HepG2 (cell line): ENCODE results near the gene CPEB4. TPM values are rescaled to one million over a fixed set of nuclear protein-coding genes. Genes with fewer than 3 reads are reported as not detected.

ENCODE experiments used
- FOXK1 ChIP-seq: sonication (generic); formaldehyde crosslinking; IDR thresholded peaks from 2 replicates; pipeline ENCODE4 v1.4.0; 2020; ENCODE audit warnings: low read depth, missing genetic modification reagents, borderline replicate concordance
- FOXO1 ChIP-seq: sonication (generic); formaldehyde crosslinking; IDR thresholded peaks from 2 replicates; pipeline ENCODE4 v1.4.0; 2020; ENCODE audit warnings: missing genetic modification reagents
- HNF4G ChIP-seq, 2 experiments: sonication (generic) in 1 of 2; formaldehyde crosslinking in 1 of 2; IDR thresholded peaks; 2 replicates each; pipeline versions ENCODE4 v1.4.0 to v1.6.1; 2011 to 2020; ENCODE audit warnings: borderline replicate concordance in 2 of 2, low read depth in 2 of 2, mild to moderate bottlenecking in 2 of 2, low read length in 1 of 2, missing genetic modification reagents in 1 of 2, moderate library complexity in 1 of 2
- MAFK ChIP-seq, 2 experiments: IDR thresholded peaks in 1 of 2; conservative IDR thresholded peaks in 1 of 2; 2 replicates each; pipeline ENCODE4 v1.6.1; 2011; ENCODE audit warnings: improper control_type of control experiment in 2 of 2, low read length in 2 of 2
- MXI1 ChIP-seq: IDR thresholded peaks from 3 replicates; pipeline ENCODE4 v1.6.1; 2012; ENCODE audit warnings: low read depth, low read length, inconsistent platforms, borderline replicate concordance
- PPARG ChIP-seq: conservative IDR thresholded peaks from 2 replicates; pipeline ENCODE4 v1.6.1; 2016; ENCODE audit warnings: missing biosample characterization, missing genetic modification reagents
- RARA ChIP-seq: IDR thresholded peaks from 2 replicates; pipeline ENCODE4 v1.6.1; 2016; ENCODE audit warnings: missing genetic modification reagents, missing compliant biosample characterization
- TAF1 ChIP-seq: sonication (generic); formaldehyde crosslinking; IDR thresholded peaks from 2 replicates; pipeline ENCODE4 v1.4.0; 2020; ENCODE audit warnings: missing genetic modification reagents
- ZBTB38 ChIP-seq: sonication (generic); formaldehyde crosslinking; IDR thresholded peaks from 2 replicates; pipeline ENCODE4 v1.5.1; 2020; ENCODE audit warnings: mild to moderate bottlenecking, missing genetic modification reagents
- ZNF263 ChIP-seq: sonication (generic); formaldehyde crosslinking; IDR thresholded peaks from 2 replicates; pipeline ENCODE4 v1.4.0; 2020; ENCODE audit warnings: missing genetic modification reagents
- polyA plus RNA-seq, 8 experiments: library from polyadenylated mRNA; depleted of rRNA in 3 of 8; stranded (reverse) in 7 of 8; unstranded in 1 of 8; fragments of >200 nt; fragmentation: Illumina TruSeq in 4 of 8; extraction: Trizol in 4 of 8; gene quantifications; 2 replicates each; pipeline versions ENCODE4 v1.2.1 to v1.2.3, GENCODE V29; 2011 to 2016; ENCODE audit warnings: low read depth in 4 of 8, missing spikeins in 1 of 8, mixed read lengths in 1 of 8; ENCODE audit not compliant: insufficient read depth in 1 of 8
- total RNA-seq, 5 experiments: library from RNA; depleted of rRNA; stranded (reverse); fragments of >200 nt; fragmentation: Illumina TruSeq; extraction: Trizol; gene quantifications; 2 replicates each; pipeline ENCODE4 v1.2.3, GENCODE V29; 2016; ENCODE audit warnings: low read depth in 1 of 5
- TF ChIP-seq, protein P1 (sequence below): sonication (generic); formaldehyde crosslinking; IDR thresholded peaks from 2 replicates; pipeline ENCODE4 v1.5.1; 2020; ENCODE audit warnings: missing genetic modification reagents, mild to moderate bottlenecking, borderline replicate concordance
- TF ChIP-seq, protein P2 (sequence below): sonication (generic); formaldehyde crosslinking; IDR thresholded peaks from 2 replicates; pipeline ENCODE4 v1.4.0; 2020; ENCODE audit warnings: missing genetic modification reagents
- TF ChIP-seq, protein P3 (sequence below): conservative IDR thresholded peaks from 2 replicates; pipeline ENCODE4 v1.6.1; 2018; ENCODE audit warnings: missing genetic modification reagents
- TF ChIP-seq, protein P4 (sequence below): sonication (generic); formaldehyde crosslinking; IDR thresholded peaks from 2 replicates; pipeline ENCODE4 v1.5.0; 2020; ENCODE audit warnings: mild to moderate bottlenecking, missing genetic modification reagents, borderline replicate concordance
- TF ChIP-seq, protein P5 (sequence below): sonication (generic); formaldehyde crosslinking; IDR thresholded peaks from 2 replicates; pipeline ENCODE4 v1.5.0; 2020; ENCODE audit warnings: mild to moderate bottlenecking, missing genetic modification reagents, borderline replicate concordance

CPEB4 gene
- total and polyA plus RNA-seq, 2 of the 13 experiments (the other 11 are each of a cell fraction or from before 2014, with no cell fraction given) = 7.7 to 26.7 TPM

DNA sequence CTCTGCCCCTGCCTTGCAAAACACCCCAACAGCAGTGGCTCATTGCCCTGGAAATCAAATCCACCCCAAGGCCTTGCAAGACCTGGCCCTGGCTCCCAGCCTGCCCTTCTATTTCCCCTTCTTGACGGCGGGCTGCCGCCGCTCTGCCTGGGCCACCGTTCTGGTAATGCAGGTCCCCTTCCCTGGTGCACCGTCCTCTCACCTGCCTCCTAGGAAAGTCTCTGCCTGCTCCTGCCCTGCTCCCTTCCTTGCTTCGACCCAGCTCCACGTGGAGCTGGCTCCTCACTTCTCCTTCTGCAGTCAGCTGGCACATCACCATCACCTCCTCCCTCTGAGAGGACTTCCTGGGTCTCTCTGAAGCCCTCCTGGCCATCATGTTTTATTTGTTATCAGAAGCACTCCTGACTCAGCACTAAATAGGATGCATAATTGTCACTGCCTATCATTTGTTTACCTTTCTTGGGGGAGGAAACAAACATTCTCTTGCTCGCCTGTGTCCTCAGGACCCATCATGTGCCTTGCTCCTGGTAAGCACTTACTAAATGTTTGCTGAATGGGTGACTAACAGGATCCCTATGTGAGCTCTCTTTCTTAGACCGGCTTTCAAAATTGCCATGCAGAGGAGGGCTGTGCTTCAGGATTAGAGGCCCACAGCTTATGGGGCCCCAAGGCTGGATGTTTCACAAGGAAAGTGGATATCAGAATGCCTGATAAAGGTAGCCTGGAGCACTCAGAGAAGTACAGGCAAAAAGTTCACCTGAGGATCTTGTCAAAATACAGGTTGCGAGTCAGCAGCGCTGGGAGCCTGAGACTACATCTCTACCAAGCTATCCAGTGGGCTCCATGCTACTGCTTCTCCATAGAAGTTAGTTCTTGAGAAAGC is 81.3 kb downstream of the CPEB4 start (continued):
- TF ChIP-seq, protein P1, sequence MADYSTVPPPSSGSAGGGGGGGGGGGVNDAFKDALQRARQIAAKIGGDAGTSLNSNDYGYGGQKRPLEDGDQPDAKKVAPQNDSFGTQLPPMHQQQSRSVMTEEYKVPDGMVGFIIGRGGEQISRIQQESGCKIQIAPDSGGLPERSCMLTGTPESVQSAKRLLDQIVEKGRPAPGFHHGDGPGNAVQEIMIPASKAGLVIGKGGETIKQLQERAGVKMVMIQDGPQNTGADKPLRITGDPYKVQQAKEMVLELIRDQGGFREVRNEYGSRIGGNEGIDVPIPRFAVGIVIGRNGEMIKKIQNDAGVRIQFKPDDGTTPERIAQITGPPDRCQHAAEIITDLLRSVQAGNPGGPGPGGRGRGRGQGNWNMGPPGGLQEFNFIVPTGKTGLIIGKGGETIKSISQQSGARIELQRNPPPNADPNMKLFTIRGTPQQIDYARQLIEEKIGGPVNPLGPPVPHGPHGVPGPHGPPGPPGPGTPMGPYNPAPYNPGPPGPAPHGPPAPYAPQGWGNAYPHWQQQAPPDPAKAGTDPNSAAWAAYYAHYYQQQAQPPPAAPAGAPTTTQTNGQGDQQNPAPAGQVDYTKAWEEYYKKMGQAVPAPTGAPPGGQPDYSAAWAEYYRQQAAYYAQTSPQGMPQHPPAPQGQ (CRISPR knock-in tag) = no peak
- TF ChIP-seq FOXO1 (CRISPR knock-in tag) (peak; percentile 72; the same call in 1 of the 2 replicates), ZNF263 (peak; percentile 56; the same call in 1 of the 2 replicates), FOXK1 (peak; percentile 83; the same call in 1 of the 2 replicates), TAF1 (CRISPR knock-in tag) (0 out of 2 replicates have a peak, but pooled peaks have one; percentile 30), MXI1 (peak; percentile 39; the same call in 1 of the 3 replicates), RARA (CRISPR knock-in tag) (peak; percentile 87), PPARG (CRISPR knock-in tag) (peak; percentile 77), ZBTB38 (peak; percentile 92), HNF4G (IDR thresholded peaks at IDR 0.05; ENCODE audit: borderline replicate concordance, low read depth, low read length) (no peak), HNF4G (CRISPR knock-in tag; IDR thresholded peaks at IDR 0.05; ENCODE audit: borderline replicate concordance, low read depth) (peak; percentile 71), MAFK (conservative IDR thresholded peaks at IDR 0.05 in 1 of 2, IDR thresholded peaks at IDR 0.05 in 1 of 2; ENCODE audit: low read length in 2 of 2) (peak; percentile 100)
- TF ChIP-seq, protein P2, sequence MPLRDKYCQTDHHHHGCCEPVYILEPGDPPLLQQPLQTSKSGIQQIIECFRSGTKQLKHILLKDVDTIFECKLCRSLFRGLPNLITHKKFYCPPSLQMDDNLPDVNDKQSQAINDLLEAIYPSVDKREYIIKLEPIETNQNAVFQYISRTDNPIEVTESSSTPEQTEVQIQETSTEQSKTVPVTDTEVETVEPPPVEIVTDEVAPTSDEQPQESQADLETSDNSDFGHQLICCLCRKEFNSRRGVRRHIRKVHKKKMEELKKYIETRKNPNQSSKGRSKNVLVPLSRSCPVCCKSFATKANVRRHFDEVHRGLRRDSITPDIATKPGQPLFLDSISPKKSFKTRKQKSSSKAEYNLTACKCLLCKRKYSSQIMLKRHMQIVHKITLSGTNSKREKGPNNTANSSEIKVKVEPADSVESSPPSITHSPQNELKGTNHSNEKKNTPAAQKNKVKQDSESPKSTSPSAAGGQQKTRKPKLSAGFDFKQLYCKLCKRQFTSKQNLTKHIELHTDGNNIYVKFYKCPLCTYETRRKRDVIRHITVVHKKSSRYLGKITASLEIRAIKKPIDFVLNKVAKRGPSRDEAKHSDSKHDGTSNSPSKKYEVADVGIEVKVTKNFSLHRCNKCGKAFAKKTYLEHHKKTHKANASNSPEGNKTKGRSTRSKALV (CRISPR knock-in tag) = 0 out of 2 replicates have a peak, but pooled peaks have one; percentile 16
- TF ChIP-seq, protein P3, sequence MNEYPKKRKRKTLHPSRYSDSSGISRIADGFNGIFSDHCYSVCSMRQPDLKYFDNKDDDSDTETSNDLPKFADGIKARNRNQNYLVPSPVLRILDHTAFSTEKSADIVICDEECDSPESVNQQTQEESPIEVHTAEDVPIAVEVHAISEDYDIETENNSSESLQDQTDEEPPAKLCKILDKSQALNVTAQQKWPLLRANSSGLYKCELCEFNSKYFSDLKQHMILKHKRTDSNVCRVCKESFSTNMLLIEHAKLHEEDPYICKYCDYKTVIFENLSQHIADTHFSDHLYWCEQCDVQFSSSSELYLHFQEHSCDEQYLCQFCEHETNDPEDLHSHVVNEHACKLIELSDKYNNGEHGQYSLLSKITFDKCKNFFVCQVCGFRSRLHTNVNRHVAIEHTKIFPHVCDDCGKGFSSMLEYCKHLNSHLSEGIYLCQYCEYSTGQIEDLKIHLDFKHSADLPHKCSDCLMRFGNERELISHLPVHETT (CRISPR knock-in tag) = 0 out of 2 replicates have a peak, but pooled peaks have one; percentile 56
- TF ChIP-seq, protein P4, sequence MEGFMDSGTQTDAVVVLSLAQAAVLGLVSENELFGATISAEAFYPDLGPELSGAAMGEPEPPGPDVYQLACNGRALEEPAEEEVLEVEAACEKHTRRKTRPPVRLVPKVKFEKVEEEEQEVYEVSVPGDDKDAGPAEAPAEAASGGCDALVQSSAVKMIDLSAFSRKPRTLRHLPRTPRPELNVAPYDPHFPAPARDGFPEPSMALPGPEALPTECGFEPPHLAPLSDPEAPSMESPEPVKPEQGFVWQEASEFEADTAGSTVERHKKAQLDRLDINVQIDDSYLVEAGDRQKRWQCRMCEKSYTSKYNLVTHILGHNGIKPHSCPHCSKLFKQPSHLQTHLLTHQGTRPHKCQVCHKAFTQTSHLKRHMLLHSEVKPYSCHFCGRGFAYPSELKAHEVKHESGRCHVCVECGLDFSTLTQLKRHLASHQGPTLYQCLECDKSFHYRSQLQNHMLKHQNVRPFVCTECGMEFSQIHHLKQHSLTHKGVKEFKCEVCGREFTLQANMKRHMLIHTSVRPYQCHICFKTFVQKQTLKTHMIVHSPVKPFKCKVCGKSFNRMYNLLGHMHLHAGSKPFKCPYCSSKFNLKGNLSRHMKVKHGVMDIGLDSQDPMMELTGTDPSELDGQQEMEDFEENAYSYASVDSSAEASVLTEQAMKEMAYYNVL (CRISPR knock-in tag) = peak; percentile 51; the same call in 1 of the 2 replicates
- TF ChIP-seq, protein P5, sequence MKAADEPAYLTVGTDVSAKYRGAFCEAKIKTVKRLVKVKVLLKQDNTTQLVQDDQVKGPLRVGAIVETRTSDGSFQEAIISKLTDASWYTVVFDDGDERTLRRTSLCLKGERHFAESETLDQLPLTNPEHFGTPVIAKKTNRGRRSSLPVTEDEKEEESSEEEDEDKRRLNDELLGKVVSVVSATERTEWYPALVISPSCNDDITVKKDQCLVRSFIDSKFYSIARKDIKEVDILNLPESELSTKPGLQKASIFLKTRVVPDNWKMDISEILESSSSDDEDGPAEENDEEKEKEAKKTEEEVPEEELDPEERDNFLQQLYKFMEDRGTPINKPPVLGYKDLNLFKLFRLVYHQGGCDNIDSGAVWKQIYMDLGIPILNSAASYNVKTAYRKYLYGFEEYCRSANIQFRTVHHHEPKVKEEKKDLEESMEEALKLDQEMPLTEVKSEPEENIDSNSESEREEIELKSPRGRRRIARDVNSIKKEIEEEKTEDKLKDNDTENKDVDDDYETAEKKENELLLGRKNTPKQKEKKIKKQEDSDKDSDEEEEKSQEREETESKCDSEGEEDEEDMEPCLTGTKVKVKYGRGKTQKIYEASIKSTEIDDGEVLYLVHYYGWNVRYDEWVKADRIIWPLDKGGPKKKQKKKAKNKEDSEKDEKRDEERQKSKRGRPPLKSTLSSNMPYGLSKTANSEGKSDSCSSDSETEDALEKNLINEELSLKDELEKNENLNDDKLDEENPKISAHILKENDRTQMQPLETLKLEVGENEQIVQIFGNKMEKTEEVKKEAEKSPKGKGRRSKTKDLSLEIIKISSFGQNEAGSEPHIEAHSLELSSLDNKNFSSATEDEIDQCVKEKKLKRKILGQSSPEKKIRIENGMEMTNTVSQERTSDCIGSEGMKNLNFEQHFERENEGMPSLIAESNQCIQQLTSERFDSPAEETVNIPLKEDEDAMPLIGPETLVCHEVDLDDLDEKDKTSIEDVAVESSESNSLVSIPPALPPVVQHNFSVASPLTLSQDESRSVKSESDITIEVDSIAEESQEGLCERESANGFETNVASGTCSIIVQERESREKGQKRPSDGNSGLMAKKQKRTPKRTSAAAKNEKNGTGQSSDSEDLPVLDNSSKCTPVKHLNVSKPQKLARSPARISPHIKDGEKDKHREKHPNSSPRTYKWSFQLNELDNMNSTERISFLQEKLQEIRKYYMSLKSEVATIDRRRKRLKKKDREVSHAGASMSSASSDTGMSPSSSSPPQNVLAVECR (CRISPR knock-in tag) = peak; percentile 23; the same call in 1 of the 2 replicates
